ENCODE results near the gene ZGRF1.
A peak's percentile ranks its signal among the peaks of the same experiment; 100 is the strongest.
"Not testable (repeated sequence)": the region's sequence is repeated elsewhere in the genome, so short reads cannot be mapped to it uniquely, and the experiment has no call there.

Gene ZGRF1

GRCh38 chr4:112523008-112523721 is 113.5 kb downstream of the ZGRF1 start:
- H3K27ac ChIP-seq (ENCODE audit: low read length), result peak overlapping the region; percentile 67; the same call in 1 of the 2 replicates
- peak overlapping the region; percentile 60; the same call in 1 of the 2 replicates for H3K9ac ChIP-seq (ENCODE audit: low read length)
- no peaks in the 10 kb centered on the region for H3K79me2 ChIP-seq (ENCODE audit: low read length)
- H3K4me3 ChIP-seq (ENCODE audit: low read length), result peak overlapping the region; percentile 76
- H3K4me1 ChIP-seq (ENCODE audit: low read length), result peaks cover 14% of the 10 kb centered on the region
- H2AFZ ChIP-seq (ENCODE audit: low read length), result peak overlapping the region; percentile 86
- peak overlapping the region; percentile 88 for H3K4me2 ChIP-seq (ENCODE audit: low read depth, low read length)
- DNase-seq, result peak; percentile 85
- H3K9me3 ChIP-seq (replicated peaks; ENCODE audit: insufficient read depth, low read length), result no peaks in the 10 kb centered on the region
- TF ChIP-seq CTCF (IDR thresholded peaks at IDR 0.05; ENCODE audit: low read length) (peak; percentile 51), EZH2 (optimal IDR thresholded peaks at IDR 0.05; ENCODE audit: low read depth, low read length) (no peak), EZH2phosphoT487 (IDR thresholded peaks at IDR 0.05; ENCODE audit: low read length) (no peak)
- H3K36me3 ChIP-seq (replicated peaks; ENCODE audit: insufficient read depth, low read length), result no peaks in the 10 kb centered on the region
- no peaks in the 10 kb centered on the region for H4K20me1 ChIP-seq (ENCODE audit: insufficient read depth, low read length)
- H3K9me2 ChIP-seq (replicated peaks; ENCODE audit: insufficient read depth, low read length), result no peaks in the 10 kb centered on the region
- H3K27me3 ChIP-seq (replicated peaks; ENCODE audit: insufficient read depth, low read length), result peaks cover 27% of the 10 kb centered on the region
- peaks cover 28% of the 10 kb centered on the region for H3F3A ChIP-seq (ENCODE audit: insufficient read depth, low read length)

DNA sequence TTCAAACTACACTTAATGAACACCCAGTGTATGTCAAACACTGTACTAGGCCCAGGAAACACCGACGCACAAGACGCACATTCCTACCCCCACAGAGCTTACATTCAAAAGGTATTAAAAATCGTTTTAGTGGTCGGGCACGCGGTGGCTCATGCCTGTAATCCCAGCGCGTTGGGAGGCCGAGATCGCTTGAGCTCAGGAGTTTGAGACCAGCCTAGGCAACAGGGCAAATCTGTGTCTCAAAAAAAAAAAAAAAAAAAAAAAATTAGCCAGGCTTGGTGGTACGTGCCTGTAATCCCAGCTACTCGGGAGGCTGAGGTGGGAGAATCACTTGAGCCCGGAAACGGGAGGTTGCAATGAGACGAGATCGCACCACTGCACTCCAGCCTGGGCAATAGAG is 114.3 kb downstream of the ZGRF1 start:
- Histone ChIP-seq H3K4me2 (ENCODE audit: low read depth, low read length) (peak overlapping the region; percentile 88), H3K4me3 (ENCODE audit: low read length) (peak overlapping the region; percentile 76; the same call in 1 of the 2 replicates), H3K4me1 (ENCODE audit: low read length) (peaks cover 15% of the 10 kb centered on the region), H3K27me3 (replicated peaks; ENCODE audit: insufficient read depth, low read length) (peaks cover 27% of the 10 kb centered on the region), H3F3A (ENCODE audit: insufficient read depth, low read length) (peaks cover 34% of the 10 kb centered on the region)
- H2AFZ ChIP-seq (ENCODE audit: low read length); H3K9me3 ChIP-seq (replicated peaks; ENCODE audit: insufficient read depth, low read length); H3K9ac ChIP-seq (ENCODE audit: low read length); H3K36me3 ChIP-seq (replicated peaks; ENCODE audit: insufficient read depth, low read length); H4K20me1 ChIP-seq (ENCODE audit: insufficient read depth, low read length); H3K27ac ChIP-seq (ENCODE audit: low read length); H3K9me2 ChIP-seq (replicated peaks; ENCODE audit: insufficient read depth, low read length); DNase-seq; H3K79me2 ChIP-seq (ENCODE audit: low read length): not testable (repeated sequence)

- H3K4me2 ChIP-seq (ENCODE audit: low read depth, low read length), result no peak overlapping the region
These were observed 115.3 kb downstream of the ZGRF1 start for GRCh38 chr4:112521123-112522023.

More at GRCh38 chr4:112521123-112522023, 115.3 kb downstream of the ZGRF1 start:
- TF ChIP-seq EZH2 (optimal IDR thresholded peaks at IDR 0.05; ENCODE audit: low read depth, low read length), result no peak
- TF ChIP-seq CTCF (IDR thresholded peaks at IDR 0.05; ENCODE audit: low read length), result no peak
- no peak for TF ChIP-seq EZH2phosphoT487 (IDR thresholded peaks at IDR 0.05; ENCODE audit: low read length)
- no peaks in the 10 kb centered on the region for H4K20me1 ChIP-seq (ENCODE audit: insufficient read depth, low read length)
- no peak overlapping the region for H3K4me3 ChIP-seq (ENCODE audit: low read length)
- no peak overlapping the region for H3K9ac ChIP-seq (ENCODE audit: low read length)
- no peak overlapping the region for H2AFZ ChIP-seq (ENCODE audit: low read length)
- peaks cover 27% of the 10 kb centered on the region for H3K27me3 ChIP-seq (replicated peaks; ENCODE audit: insufficient read depth, low read length)
- H3K9me2 ChIP-seq (replicated peaks; ENCODE audit: insufficient read depth, low read length), result no peaks in the 10 kb centered on the region
- no peaks in the 10 kb centered on the region for H3K36me3 ChIP-seq (replicated peaks; ENCODE audit: insufficient read depth, low read length)
- H3K27ac ChIP-seq (ENCODE audit: low read length), result no peak overlapping the region
- no peaks in the 10 kb centered on the region for H3K79me2 ChIP-seq (ENCODE audit: low read length)
- no peaks in the 10 kb centered on the region for H3K9me3 ChIP-seq (replicated peaks; ENCODE audit: insufficient read depth, low read length)
- DNase-seq, result no peak
- peaks cover 36% of the 10 kb centered on the region for H3F3A ChIP-seq (ENCODE audit: insufficient read depth, low read length)
- peaks cover 15% of the 10 kb centered on the region for H3K4me1 ChIP-seq (ENCODE audit: low read length)
